22Rv1 (cell line): Measurements from ENCODE around the gene REV1.

Experiments used
- CTCF ChIP-seq: fragments of 450-650 bp; IDR thresholded peaks from 2 replicates; pipeline ENCODE4 v1.5.1; 2017; ENCODE audit warnings: mild to moderate bottlenecking
- ZFX ChIP-seq: fragments of 450-650 bp; IDR thresholded peaks from 2 replicates; pipeline ENCODE4 v1.6.1; 2017; ENCODE audit warnings: antibody characterized with exemption, borderline replicate concordance

GRCh38 chr2:99489761-99490622 lies at the start of gene REV1:
- TF ChIP-seq CTCF (peak; percentile 94), ZFX (no peak)
